GM12878 (cell line): ENCODE measurements around the gene NRG4.

Experiments
- CTCF ChIP-seq, 3 experiments: IDR thresholded peaks in 2 of 3; conservative IDR thresholded peaks in 1 of 3; 2 replicates each; pipeline ENCODE4 v1.5.1; 2011; ENCODE audit warnings: low read depth in 3 of 3, low read length in 3 of 3, mild to moderate bottlenecking in 3 of 3, control low read depth in 2 of 3, moderate library complexity in 2 of 3, inconsistent platforms in 1 of 3, mixed read lengths in 1 of 3; ENCODE audit not compliant: control insufficient read depth in 2 of 3, insufficient read depth in 1 of 3; ENCODE audit errors: extremely low read depth in 1 of 3
- DPF2 ChIP-seq: fragments of 450-650 bp; IDR thresholded peaks from 2 replicates; pipeline ENCODE4 v1.6.1; 2017; ENCODE audit warnings: mild to moderate bottlenecking
- FOXK2 ChIP-seq: fragments of 450-650 bp; IDR thresholded peaks from 2 replicates; pipeline ENCODE4 v1.6.1; 2017; ENCODE audit warnings: mild to moderate bottlenecking, moderate library complexity
- IKZF2 ChIP-seq, 2 experiments: fragments of 450-650 bp; IDR thresholded peaks; 2 replicates each; pipeline ENCODE4 v1.6.1; 2017; ENCODE audit warnings: mild to moderate bottlenecking in 2 of 2, moderate library complexity in 2 of 2
- NFYB ChIP-seq: IDR thresholded peaks from 2 replicates; pipeline ENCODE4 v1.6.1; 2011; ENCODE audit warnings: low read depth, mild to moderate bottlenecking, low read length, improper control_type of control experiment, moderate library complexity; ENCODE audit not compliant: insufficient read depth
- POLR2A ChIP-seq: IDR thresholded peaks from 2 replicates; pipeline ENCODE4 v1.6.1; 2011; ENCODE audit warnings: low read depth, mild to moderate bottlenecking, low read length
- RAD21 ChIP-seq: IDR thresholded peaks from 2 replicates; pipeline ENCODE4 v1.6.1; 2011; ENCODE audit warnings: mild to moderate bottlenecking, low read depth, low read length, moderate library complexity; ENCODE audit not compliant: insufficient read depth
- RCOR1 ChIP-seq: conservative IDR thresholded peaks from 2 replicates; pipeline ENCODE4 v1.6.1; 2012; ENCODE audit warnings: low read depth, low read length, improper control_type of control experiment
- TARDBP ChIP-seq: IDR thresholded peaks from 2 replicates; pipeline ENCODE4 v1.6.1; 2016; ENCODE audit warnings: borderline replicate concordance
- ZBED1 ChIP-seq: IDR thresholded peaks from 2 replicates; pipeline ENCODE4 v1.6.1; 2016; ENCODE audit warnings: borderline replicate concordance
- ZBTB11 ChIP-seq: fragments of 450-650 bp; formaldehyde crosslinking; IDR thresholded peaks from 2 replicates; pipeline ENCODE4 v1.5.0; 2022; ENCODE audit warnings: mild to moderate bottlenecking, missing genetic modification characterization
- TF ChIP-seq, protein P1 (sequence below): IDR thresholded peaks from 2 replicates; pipeline ENCODE4 v1.6.1; 2012; ENCODE audit warnings: low read length, inconsistent platforms
- TF ChIP-seq, protein P2 (sequence below): fragments of 150-350 bp; IDR thresholded peaks from 2 replicates; pipeline ENCODE4 v1.6.1; 2016; ENCODE audit warnings: low read depth, low read length
- TF ChIP-seq, protein P3 (sequence below): IDR thresholded peaks from 2 replicates; pipeline ENCODE4 v1.6.1; 2012; ENCODE audit warnings: low read depth, low read length, improper control_type of control experiment

DNA sequence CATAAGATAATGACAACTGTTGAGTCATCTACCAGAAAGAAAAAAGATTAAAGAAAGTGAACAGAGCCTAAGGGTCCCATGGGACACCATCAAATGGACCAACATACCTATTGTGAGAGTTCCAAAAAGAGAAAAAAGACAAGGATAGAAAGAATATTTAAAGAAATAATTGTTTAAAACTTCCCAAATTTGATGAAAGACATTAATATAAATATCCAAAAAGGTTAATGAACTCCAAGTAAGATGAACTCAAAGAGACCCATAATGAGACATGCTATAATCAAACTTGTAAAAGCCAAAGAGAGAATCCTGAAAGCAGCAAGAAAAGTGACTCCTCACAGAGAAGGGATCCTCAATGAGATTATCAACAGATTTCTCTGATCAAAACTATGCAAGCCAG is 8.9 kb downstream of the NRG4 start:
- TF ChIP-seq, protein P1, sequence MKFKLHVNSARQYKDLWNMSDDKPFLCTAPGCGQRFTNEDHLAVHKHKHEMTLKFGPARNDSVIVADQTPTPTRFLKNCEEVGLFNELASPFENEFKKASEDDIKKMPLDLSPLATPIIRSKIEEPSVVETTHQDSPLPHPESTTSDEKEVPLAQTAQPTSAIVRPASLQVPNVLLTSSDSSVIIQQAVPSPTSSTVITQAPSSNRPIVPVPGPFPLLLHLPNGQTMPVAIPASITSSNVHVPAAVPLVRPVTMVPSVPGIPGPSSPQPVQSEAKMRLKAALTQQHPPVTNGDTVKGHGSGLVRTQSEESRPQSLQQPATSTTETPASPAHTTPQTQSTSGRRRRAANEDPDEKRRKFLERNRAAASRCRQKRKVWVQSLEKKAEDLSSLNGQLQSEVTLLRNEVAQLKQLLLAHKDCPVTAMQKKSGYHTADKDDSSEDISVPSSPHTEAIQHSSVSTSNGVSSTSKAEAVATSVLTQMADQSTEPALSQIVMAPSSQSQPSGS, result no peak
- TF ChIP-seq, protein P2, sequence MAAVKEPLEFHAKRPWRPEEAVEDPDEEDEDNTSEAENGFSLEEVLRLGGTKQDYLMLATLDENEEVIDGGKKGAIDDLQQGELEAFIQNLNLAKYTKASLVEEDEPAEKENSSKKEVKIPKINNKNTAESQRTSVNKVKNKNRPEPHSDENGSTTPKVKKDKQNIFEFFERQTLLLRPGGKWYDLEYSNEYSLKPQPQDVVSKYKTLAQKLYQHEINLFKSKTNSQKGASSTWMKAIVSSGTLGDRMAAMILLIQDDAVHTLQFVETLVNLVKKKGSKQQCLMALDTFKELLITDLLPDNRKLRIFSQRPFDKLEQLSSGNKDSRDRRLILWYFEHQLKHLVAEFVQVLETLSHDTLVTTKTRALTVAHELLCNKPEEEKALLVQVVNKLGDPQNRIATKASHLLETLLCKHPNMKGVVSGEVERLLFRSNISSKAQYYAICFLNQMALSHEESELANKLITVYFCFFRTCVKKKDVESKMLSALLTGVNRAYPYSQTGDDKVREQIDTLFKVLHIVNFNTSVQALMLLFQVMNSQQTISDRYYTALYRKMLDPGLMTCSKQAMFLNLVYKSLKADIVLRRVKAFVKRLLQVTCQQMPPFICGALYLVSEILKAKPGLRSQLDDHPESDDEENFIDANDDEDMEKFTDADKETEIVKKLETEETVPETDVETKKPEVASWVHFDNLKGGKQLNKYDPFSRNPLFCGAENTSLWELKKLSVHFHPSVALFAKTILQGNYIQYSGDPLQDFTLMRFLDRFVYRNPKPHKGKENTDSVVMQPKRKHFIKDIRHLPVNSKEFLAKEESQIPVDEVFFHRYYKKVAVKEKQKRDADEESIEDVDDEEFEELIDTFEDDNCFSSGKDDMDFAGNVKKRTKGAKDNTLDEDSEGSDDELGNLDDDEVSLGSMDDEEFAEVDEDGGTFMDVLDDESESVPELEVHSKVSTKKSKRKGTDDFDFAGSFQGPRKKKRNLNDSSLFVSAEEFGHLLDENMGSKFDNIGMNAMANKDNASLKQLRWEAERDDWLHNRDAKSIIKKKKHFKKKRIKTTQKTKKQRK, result no peak
- TF ChIP-seq RCOR1, result no peak
- no peak for TF ChIP-seq DPF2
- no peak for TF ChIP-seq NFYB
- TF ChIP-seq, protein P3, sequence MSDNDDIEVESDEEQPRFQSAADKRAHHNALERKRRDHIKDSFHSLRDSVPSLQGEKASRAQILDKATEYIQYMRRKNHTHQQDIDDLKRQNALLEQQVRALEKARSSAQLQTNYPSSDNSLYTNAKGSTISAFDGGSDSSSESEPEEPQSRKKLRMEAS, result no peak
- TF ChIP-seq CTCF (IDR thresholded peaks at IDR 0.05 in 2 of 3, conservative IDR thresholded peaks at IDR 0.05 in 1 of 3; ENCODE audit: control insufficient read depth in 2 of 3, extremely low read depth in 1 of 3, insufficient read depth in 1 of 3, low read depth in 3 of 3, low read length in 3 of 3), result no peak
- no peak for TF ChIP-seq FOXK2
- no peak for TF ChIP-seq TARDBP
- no peak for TF ChIP-seq POLR2A
- no peak for TF ChIP-seq RAD21
- TF ChIP-seq ZBTB11, result no peak
- TF ChIP-seq IKZF2 (IDR thresholded peaks at IDR 0.05), result no peak
- no peak for TF ChIP-seq ZBED1
